NCI-H1436 (cell line): ENCODE results near the gene PERCC1.

ENCODE experiments used
- DNase-seq: peaks from one replicate; lab custom pipeline; 2025; lab: John Stamatoyannopoulos, UW

Gene PERCC1

GRCh38 chr16:1450218-1450617, 19.3 kb downstream of the PERCC1 start:
- DNase-seq: no peak

- DNase-seq: no peak
Observed at GRCh38 chr16:1450841-1451240, 20.0 kb downstream of the PERCC1 start.

- DNase-seq: no peak
Observed at GRCh38 chr16:1451702-1452392, 21.0 kb downstream of the PERCC1 start.

GRCh38 chr16:1452530-1452929, 21.7 kb downstream of the PERCC1 start:
- DNase-seq: no peak

GRCh38 chr16:1453316-1453715, 22.4 kb downstream of the PERCC1 start:
- no peak for DNase-seq

- DNase-seq: no peak
Observed at GRCh38 chr16:1454561-1454960, 23.7 kb downstream of the PERCC1 start.

GRCh38 chr16:1455190-1456171, 24.6 kb downstream of the PERCC1 start:
- no peak for DNase-seq

GRCh38 chr16:1456951-1457350, 26.1 kb downstream of the PERCC1 start:
- DNase-seq: no peak

- DNase-seq: no peak
Observed at GRCh38 chr16:1457489-1458245, 26.8 kb downstream of the PERCC1 start.

- DNase-seq: no peak
Observed at GRCh38 chr16:1458336-1458976, 27.6 kb downstream of the PERCC1 start.

GRCh38 chr16:1458977-1459341, 28.1 kb downstream of the PERCC1 start:
- no peak for DNase-seq

- no peak for DNase-seq
Observed at GRCh38 chr16:1459967-1460366, 29.1 kb downstream of the PERCC1 start.

GRCh38 chr16:1460602-1461138, 29.8 kb downstream of the PERCC1 start:
- no peak for DNase-seq

GRCh38 chr16:1461146-1461545, 30.3 kb downstream of the PERCC1 start:
- no peak for DNase-seq

GRCh38 chr16:1464196-1464893, 33.5 kb downstream of the PERCC1 start:
- no peak for DNase-seq

GRCh38 chr16:1464894-1465566, 34.2 kb downstream of the PERCC1 start:
- DNase-seq: no peak

GRCh38 chr16:1465567-1465915, 34.7 kb downstream of the PERCC1 start:
- DNase-seq: no peak

- DNase-seq: no peak
Observed at GRCh38 chr16:1466054-1466453, 35.2 kb downstream of the PERCC1 start.

- DNase-seq: no peak
Observed at GRCh38 chr16:1466968-1467521, 36.2 kb downstream of the PERCC1 start.

- DNase-seq: no peak
Observed at GRCh38 chr16:1468426-1468810, 37.5 kb downstream of the PERCC1 start.
